Measurements from ENCODE around the gene TGM5.

The TGM5 gene, protein sequence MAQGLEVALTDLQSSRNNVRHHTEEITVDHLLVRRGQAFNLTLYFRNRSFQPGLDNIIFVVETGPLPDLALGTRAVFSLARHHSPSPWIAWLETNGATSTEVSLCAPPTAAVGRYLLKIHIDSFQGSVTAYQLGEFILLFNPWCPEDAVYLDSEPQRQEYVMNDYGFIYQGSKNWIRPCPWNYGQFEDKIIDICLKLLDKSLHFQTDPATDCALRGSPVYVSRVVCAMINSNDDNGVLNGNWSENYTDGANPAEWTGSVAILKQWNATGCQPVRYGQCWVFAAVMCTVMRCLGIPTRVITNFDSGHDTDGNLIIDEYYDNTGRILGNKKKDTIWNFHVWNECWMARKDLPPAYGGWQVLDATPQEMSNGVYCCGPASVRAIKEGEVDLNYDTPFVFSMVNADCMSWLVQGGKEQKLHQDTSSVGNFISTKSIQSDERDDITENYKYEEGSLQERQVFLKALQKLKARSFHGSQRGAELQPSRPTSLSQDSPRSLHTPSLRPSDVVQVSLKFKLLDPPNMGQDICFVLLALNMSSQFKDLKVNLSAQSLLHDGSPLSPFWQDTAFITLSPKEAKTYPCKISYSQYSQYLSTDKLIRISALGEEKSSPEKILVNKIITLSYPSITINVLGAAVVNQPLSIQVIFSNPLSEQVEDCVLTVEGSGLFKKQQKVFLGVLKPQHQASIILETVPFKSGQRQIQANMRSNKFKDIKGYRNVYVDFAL

DNA sequence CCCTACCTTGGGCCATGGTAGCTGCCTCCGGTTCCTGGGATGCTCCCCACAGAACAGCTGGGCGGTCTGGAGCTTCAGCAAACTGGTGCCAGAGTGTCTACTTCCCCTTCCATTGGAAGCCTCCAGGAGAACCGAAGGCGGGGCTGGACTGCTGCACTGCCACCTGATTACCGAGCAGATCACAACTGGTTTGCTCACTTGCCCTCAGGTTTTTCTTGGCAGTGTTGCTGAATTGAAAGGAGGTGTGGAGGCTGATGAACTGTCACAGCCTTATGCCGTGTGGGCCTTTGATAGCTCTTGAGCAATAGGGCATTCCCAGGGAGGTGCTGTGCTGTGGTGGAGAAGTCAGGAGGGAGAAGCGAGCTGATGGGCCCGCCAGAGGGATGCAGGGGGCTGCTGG, at the start of gene TGM5:
TSS of gene TGM5 (minus strand) at position 95 of the 400 bp plus-strand sequence. CDS start at position 16, 79 bp downstream.
- no peaks in the 10 kb centered on the region for H3K36me3 ChIP-seq (ENCODE audit: control insufficient read depth, insufficient read depth, low read length)
- TF ChIP-seq, protein P1, sequence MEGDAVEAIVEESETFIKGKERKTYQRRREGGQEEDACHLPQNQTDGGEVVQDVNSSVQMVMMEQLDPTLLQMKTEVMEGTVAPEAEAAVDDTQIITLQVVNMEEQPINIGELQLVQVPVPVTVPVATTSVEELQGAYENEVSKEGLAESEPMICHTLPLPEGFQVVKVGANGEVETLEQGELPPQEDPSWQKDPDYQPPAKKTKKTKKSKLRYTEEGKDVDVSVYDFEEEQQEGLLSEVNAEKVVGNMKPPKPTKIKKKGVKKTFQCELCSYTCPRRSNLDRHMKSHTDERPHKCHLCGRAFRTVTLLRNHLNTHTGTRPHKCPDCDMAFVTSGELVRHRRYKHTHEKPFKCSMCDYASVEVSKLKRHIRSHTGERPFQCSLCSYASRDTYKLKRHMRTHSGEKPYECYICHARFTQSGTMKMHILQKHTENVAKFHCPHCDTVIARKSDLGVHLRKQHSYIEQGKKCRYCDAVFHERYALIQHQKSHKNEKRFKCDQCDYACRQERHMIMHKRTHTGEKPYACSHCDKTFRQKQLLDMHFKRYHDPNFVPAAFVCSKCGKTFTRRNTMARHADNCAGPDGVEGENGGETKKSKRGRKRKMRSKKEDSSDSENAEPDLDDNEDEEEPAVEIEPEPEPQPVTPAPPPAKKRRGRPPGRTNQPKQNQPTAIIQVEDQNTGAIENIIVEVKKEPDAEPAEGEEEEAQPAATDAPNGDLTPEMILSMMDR (IDR thresholded peaks at IDR 0.05; ENCODE audit: insufficient read depth, low read length, poor library complexity, severe bottlenecking) = no peak
- no peak within 1 kb of the TSS for H3K4me3 ChIP-seq (replicated peaks; ENCODE audit: low read depth, low read length)
- no peak for DNase-seq (ENCODE audit: extremely low read depth, insufficient read length)
- no peaks in the 10 kb centered on the region for H3K27me3 ChIP-seq (replicated peaks; ENCODE audit: control insufficient read depth, insufficient read depth, low read length)

DNA sequence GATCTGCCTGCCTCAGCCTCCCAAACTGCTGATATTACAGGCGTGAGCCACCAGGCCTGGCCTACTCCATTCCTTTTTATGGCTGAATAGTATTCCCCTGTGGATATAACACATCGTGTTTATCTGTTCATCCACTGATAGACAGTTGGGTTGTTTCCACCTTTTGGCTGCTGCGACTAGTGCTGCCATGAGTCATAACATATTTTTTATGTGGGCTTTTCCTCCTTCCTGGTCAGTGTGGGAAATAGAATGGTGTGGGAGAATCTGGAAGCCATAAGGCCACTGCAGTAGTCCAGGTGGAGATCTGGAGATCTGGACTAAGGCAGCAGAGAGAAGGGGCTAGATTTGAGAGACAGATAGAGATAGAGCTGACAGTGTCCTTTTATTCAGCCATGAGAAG, 47.4 kb upstream of the TGM5 start:
- Histone ChIP-seq H3K36me3 (ENCODE audit: control insufficient read depth, insufficient read depth, low read length) (no peaks in the 10 kb centered on the region), H3K27me3 (replicated peaks; ENCODE audit: control insufficient read depth, insufficient read depth, low read length) (peaks cover 1% of the 10 kb centered on the region), H3K4me3 (replicated peaks; ENCODE audit: low read depth, low read length) (no peak overlapping the region)
- TF ChIP-seq, protein P1 (IDR thresholded peaks at IDR 0.05; ENCODE audit: insufficient read depth, low read length, poor library complexity, severe bottlenecking) = no peak
- DNase-seq (ENCODE audit: extremely low read depth, insufficient read length) = no peak

DNA sequence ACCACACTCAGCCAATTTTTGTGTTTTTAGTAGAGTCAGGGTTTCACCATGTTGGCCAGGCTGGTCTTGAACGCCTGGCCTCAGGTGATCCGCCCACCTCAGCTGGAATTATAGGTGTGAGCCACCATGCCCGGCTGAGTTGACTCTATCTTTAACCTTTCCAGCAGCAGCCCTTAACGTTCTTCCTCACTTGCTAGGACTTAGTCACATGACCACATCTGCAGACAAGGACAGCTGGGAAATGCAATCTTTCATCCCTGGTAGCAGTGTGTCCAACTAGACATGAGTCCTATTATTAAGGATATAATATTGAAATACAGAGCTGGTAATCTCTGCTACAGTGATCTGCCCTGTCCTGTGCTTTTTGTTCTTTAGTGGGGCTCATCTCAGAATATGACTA, 45.6 kb upstream of the TGM5 start:
- no peak for DNase-seq (ENCODE audit: extremely low read depth, insufficient read length)
- no peak overlapping the region for H3K4me3 ChIP-seq (replicated peaks; ENCODE audit: low read depth, low read length)
- TF ChIP-seq, protein P1 (IDR thresholded peaks at IDR 0.05; ENCODE audit: insufficient read depth, low read length, poor library complexity, severe bottlenecking) = no peak
- no peaks in the 10 kb centered on the region for H3K36me3 ChIP-seq (ENCODE audit: control insufficient read depth, insufficient read depth, low read length)
- peaks cover 3% of the 10 kb centered on the region for H3K27me3 ChIP-seq (replicated peaks; ENCODE audit: control insufficient read depth, insufficient read depth, low read length)

DNA sequence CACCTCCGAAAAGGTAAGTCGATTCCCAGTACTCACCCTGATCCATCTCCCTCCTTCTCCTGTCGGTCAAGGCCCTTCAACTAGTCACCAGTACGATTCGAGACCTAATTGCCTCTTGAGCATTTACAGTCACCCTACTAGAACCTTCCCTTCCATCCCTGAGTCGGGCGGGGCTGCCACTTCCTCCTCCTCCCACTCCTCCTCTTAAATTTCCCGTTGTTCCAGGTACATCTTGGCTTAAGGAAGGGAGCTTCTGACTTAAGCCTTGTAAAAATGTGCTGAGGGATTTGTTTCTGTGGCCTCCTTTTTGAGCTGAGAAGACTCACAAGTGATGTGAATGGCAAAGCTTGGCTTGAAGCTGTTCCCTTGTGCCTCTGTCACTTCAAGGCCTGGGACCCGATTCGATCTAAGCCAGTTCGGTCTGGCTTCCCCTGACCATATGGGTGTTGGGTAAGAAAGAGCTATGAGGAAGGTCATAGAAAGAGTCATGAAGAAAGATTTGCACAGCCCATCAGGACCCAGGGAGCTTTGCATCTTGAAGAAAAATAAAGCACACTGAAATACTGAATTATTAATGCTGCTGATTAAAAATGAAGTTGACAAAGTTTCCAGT, 35.6 kb upstream of the TGM5 start, which contains the start of gene TGM7:
TSS of gene TGM7 (minus strand) at position 51 of the 613 bp plus-strand sequence.
- peaks cover 3% of the 10 kb centered on the region for H3K27me3 ChIP-seq (replicated peaks; ENCODE audit: control insufficient read depth, insufficient read depth, low read length)
- TF ChIP-seq, protein P1 (IDR thresholded peaks at IDR 0.05; ENCODE audit: insufficient read depth, low read length, poor library complexity, severe bottlenecking) = no peak
- no peaks in the 10 kb centered on the region for H3K36me3 ChIP-seq (ENCODE audit: control insufficient read depth, insufficient read depth, low read length)
- no peak within 1 kb of the TSS for H3K4me3 ChIP-seq (replicated peaks; ENCODE audit: low read depth, low read length)
- no peak for DNase-seq (ENCODE audit: extremely low read depth, insufficient read length)

DNA sequence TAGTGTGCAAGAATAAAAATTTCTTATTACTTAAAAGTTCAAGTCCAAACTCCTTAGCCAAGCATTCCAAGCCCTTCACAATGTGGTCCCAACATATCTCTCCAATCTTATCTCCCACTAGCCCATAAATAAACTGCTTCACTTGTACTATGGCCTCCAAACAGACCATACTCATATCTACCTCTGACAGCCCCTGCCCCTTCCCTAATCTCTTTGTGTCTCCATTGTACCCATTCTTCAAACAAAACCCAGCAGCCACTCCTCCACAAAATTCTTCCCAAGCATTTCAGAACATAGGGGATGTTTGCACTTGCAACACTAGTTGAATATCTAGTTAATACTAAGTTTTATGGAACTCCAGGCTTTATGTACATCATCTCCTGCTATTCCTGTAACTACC, 33.2 kb upstream of the TGM5 start:
- Histone ChIP-seq H3K4me3 (replicated peaks; ENCODE audit: low read depth, low read length) (no peak overlapping the region), H3K27me3 (replicated peaks; ENCODE audit: control insufficient read depth, insufficient read depth, low read length) (peaks cover 2% of the 10 kb centered on the region), H3K36me3 (ENCODE audit: control insufficient read depth, insufficient read depth, low read length) (no peaks in the 10 kb centered on the region)
- DNase-seq (ENCODE audit: extremely low read depth, insufficient read length) = no peak
- TF ChIP-seq, protein P1 (IDR thresholded peaks at IDR 0.05; ENCODE audit: insufficient read depth, low read length, poor library complexity, severe bottlenecking) = no peak
